Measurements from ENCODE around the gene TLCD3B.

- TF ChIP-seq, protein P1, sequence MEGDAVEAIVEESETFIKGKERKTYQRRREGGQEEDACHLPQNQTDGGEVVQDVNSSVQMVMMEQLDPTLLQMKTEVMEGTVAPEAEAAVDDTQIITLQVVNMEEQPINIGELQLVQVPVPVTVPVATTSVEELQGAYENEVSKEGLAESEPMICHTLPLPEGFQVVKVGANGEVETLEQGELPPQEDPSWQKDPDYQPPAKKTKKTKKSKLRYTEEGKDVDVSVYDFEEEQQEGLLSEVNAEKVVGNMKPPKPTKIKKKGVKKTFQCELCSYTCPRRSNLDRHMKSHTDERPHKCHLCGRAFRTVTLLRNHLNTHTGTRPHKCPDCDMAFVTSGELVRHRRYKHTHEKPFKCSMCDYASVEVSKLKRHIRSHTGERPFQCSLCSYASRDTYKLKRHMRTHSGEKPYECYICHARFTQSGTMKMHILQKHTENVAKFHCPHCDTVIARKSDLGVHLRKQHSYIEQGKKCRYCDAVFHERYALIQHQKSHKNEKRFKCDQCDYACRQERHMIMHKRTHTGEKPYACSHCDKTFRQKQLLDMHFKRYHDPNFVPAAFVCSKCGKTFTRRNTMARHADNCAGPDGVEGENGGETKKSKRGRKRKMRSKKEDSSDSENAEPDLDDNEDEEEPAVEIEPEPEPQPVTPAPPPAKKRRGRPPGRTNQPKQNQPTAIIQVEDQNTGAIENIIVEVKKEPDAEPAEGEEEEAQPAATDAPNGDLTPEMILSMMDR (IDR thresholded peaks at IDR 0.05): no peak
- TF ChIP-seq POLR2A (IDR thresholded peaks at IDR 0.05): peak; percentile 43
These were observed 34.9 kb downstream of the TLCD3B start, which contains the start of gene INO80E for GRCh38 chr16:29995911-29996765.
